Placental epithelial cell (primary cell): ENCODE data around the gene WASL. TPM values are rescaled to one million over a fixed set of nuclear protein-coding genes. Genes with fewer than 3 reads are reported as not detected.

Experiments
- small RNA-seq: library from RNA; depleted of rRNA; stranded (forward); fragments of <200 nt; gene quantifications from one replicate; pipeline ENCODE3, GENCODE V24; 2012
- total RNA-seq: library from RNA; depleted of rRNA; stranded (reverse); fragments of >200 nt; gene quantifications from 2 replicates; pipeline ENCODE4 v1.2.3, GENCODE V29; 2012

The WASL gene
- 16.5 and 20.8 TPM in 2 replicates for total RNA-seq

GRCh38 chr7:123748734-123749536 lies at the start of gene WASL:
Gene WASL, minus strand, starts transcription at chr7:123749003. Its CDS starts 269 bp downstream, at chr7:123748734.

GRCh38 chr7:123655614-123656013 lies 93.2 kb downstream of the WASL start, which contains the start of gene LMOD2:
Gene LMOD2, plus strand, starts transcription at chr7:123655866. Its CDS starts 98 bp downstream, at chr7:123655964.

Small RNA genes within 50 kb of the gene (small RNA-seq; reads per million reads assigned to genes)
- gene RNU6-11P = not detected

Other genes with a start within 250 kb of the WASL start
- gene IQUB, start 214.4 kb downstream of the WASL start, total RNA-seq = 0.87 and 6.3 TPM in 2 replicates
- 26.3 and 33.9 TPM in 2 replicates for gene NDUFA5, start 191.2 kb downstream of the WASL start, total RNA-seq
- gene ASB15, start 147.2 kb downstream of the WASL start, total RNA-seq = 0.11 TPM in 1 of 2 replicates, not detected in the other
- not detected in 2 replicates for gene LMOD2, start 93.1 kb downstream of the WASL start, total RNA-seq
- gene HYAL4, start 96.2 kb upstream of the WASL start, total RNA-seq = not detected in 2 replicates
- gene SPAM1, start 176.2 kb upstream of the WASL start, total RNA-seq = not detected in 2 replicates